DND-41 (cell line): ENCODE results near the gene PHC2.

ENCODE experiments used
- CTCF ChIP-seq: IDR thresholded peaks from 2 replicates; pipeline ENCODE4 v1.5.1; 2012; ENCODE audit warnings: borderline replicate concordance, low read length, moderate library complexity, mild to moderate bottlenecking; ENCODE audit not compliant: poor library complexity, severe bottlenecking; ENCODE audit errors: extremely low read depth
- EZH2 ChIP-seq: IDR thresholded peaks from 3 replicates; pipeline ENCODE4 v1.6.1; 2012; ENCODE audit warnings: borderline replicate concordance, low read depth, mild to moderate bottlenecking, moderate library complexity, low read length, inconsistent platforms; ENCODE audit not compliant: severe bottlenecking

DNA sequence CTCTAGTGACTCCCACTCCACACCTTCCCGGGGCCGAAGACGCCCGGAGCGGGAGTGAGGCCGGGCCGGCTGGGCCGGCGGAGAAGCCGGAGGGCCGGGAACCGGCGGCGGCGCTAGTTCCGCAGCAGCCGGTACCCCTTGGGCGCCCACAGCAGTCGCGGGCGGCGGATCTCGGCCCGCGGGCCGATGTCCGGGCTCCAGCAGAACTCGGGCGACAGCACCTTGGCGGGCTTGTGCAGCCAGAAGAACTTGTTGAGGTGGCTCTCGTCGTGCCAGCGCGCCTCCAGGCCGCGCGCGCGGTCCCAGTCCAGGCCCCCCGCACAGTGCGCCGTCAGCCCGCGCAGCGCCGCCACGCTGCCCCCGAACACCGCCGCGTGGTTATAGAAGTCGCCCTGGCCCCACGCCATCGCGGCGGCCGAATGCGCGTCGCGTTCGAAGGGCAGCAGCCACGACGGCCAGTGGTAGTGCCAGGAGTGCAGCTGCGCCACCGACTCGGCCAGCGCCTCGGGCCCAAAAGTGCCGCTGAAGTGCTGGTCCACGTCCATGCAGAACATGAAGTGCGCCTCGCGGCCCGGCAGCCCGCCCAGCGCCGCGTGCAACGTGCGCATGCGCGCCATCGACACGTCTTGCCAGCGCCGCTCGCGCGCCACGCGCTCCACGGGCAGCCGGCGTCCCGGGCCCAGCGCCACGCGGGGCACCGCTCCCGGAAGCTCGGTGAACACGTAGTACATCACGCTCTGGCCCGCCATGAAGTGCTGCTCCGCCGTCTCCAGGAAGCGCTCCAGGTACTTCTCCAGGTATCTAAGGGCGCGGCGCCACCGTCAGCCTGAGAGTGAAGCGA lies 124.0 kb downstream of the PHC2 start:
- TF ChIP-seq EZH2 = no peak
- TF ChIP-seq CTCF = no peak
